ENCODE measurements around the gene ACR.

Gene ACR

DNA sequence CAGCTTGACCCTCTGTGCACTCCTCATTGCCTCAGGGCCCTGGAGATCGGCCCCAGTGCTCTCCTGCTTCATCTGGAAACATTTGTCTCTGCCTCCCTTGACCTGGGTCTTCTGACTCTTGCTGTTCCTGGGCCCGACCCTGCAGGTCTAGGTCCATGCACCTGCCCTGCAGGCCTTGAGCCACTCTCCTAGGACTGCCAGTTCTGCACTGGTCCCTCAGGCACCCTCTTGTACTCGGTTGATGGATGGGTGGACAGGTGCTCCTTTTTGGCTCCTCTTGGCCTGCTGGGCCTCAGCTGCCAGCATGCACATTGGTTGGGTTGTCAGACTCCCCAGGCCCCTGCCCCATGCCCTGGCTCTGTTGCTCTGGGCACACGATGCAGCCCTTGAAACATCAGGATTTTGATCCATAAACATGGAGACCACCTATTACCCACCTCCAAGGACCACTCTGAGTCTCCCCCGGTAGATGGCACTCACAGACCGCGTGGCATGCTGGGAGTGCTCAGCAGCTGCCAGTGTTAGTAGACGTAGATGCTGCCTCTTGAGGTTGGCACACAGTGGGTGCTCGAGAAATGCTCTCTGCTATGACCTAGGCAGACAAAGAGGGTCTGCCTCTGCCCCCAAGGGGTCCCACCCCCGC is 20.2 kb upstream of the ACR start:
- no peak for DNase-seq

DNA sequence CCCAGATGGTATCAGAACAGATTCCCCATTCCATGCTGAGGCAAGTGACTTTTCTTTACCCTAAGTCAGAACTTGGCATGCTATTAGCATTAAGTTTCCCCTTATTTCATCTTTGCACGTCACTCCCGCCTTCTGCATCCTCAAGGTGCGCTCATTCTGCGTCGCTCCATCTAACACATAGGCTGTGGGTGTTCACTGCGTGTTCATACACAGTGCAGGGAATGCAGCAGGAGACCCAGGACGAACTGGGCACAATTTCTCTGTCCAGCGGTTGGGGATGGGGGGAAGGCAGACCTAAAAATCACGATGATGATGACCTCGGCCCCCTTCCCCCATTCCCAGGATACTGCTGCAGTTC is 19.7 kb upstream of the ACR start:
- no peak for DNase-seq

DNA sequence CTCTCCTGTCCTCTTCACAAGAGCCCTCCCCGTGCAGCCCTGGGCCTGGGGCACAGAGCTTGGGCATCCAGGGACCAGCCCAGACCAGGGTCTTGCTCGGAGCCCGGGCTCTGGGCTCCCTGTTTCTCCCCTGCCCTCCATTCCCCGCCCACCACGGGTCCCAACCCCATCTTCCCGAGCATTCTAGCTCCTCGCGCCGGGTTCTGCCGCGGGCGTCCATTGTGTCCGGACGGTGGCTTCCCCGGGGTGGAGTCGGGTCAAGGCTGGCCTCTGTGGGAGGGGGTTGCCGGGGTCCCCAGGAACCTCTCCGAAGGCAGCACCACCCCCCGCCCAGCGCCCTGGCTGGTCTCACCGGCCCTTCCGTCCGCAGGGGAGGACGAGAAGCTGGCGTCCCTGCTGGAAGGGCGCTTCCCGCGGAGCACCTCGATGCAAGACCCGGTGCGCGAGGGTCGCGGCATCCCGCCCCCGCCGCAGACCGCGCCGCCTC is 18.1 kb upstream of the ACR start:
- no peak for DNase-seq

DNA sequence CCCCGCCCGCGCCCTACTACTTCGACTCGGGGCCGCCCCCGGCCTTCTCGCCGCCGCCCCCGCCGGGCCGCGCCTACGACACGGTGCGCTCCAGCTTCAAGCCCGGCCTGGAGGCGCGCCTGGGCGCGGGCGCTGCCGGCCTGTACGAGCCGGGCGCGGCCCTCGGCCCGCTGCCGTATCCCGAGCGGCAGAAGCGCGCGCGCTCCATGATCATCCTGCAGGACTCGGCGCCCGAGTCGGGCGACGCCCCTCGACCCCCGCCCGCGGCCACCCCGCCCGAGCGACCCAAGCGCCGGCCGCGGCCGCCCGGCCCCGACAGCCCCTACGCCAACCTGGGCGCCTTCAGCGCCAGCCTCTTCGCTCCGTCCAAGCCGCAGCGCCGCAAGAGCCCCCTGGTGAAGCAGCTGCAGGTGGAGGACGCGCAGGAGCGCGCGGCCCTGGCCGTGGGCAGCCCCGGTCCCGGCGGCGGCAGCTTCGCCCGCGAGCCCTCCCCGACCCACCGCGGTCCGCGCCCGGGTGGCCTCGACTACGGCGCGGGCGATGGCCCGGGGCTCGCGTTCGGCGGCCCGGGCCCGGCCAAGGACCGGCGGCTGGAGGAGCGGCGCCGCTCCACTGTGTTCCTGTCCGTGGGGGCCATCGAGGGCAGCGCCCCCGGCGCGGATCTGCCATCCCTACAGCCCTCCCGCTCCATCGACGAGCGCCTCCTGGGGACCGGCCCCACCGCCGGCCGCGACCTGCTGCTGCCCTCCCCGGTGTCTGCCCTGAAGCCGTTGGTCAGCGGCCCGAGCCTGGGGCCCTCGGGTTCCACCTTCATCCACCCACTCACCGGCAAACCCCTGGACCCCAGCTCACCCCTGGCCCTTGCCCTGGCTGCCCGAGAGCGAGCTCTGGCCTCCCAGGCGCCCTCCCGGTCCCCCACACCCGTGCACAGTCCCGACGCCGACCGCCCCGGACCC is 17.4 kb upstream of the ACR start:
- no peak for DNase-seq

DNA sequence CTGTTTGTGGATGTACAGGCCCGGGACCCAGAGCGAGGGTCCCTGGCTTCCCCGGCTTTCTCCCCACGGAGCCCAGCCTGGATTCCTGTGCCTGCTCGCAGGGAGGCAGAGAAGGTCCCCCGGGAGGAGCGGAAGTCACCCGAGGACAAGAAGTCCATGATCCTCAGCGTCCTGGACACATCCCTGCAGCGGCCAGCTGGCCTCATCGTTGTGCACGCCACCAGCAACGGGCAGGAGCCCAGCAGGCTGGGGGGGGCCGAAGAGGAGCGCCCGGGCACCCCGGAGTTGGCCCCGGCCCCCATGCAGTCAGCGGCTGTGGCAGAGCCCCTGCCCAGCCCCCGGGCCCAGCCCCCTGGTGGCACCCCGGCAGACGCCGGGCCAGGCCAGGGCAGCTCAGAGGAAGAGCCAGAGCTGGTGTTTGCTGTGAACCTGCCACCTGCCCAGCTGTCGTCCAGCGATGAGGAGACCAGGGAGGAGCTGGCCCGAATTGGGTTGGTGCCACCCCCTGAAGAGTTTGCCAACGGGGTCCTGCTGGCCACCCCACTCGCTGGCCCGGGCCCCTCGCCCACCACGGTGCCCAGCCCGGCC is 16.7 kb upstream of the ACR start:
- DNase-seq: no peak

DNA sequence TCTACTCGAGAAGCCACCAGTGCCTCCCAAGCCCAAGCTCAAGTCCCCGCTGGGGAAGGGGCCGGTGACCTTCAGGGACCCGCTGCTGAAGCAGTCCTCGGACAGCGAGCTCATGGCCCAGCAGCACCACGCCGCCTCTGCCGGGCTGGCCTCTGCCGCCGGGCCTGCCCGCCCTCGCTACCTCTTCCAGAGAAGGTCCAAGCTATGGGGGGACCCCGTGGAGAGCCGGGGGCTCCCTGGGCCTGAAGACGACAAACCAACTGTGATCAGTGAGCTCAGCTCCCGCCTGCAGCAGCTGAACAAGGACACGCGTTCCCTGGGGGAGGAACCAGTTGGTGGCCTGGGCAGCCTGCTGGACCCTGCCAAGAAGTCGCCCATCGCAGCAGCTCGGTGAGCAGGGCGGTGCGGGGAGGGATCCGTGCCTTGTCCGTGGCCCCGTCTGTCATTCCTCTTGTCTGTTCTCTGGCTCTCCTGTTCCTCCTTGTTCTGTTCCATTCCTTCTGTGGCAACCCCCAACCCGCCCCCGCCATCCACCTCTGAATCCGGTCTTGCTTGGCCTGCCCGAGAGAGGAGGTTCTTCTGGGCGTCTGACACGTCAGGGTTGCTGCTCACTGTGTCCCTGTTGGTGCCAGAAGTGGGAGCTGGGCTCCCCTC is 15.8 kb upstream of the ACR start:
- DNase-seq: no peak

DNA sequence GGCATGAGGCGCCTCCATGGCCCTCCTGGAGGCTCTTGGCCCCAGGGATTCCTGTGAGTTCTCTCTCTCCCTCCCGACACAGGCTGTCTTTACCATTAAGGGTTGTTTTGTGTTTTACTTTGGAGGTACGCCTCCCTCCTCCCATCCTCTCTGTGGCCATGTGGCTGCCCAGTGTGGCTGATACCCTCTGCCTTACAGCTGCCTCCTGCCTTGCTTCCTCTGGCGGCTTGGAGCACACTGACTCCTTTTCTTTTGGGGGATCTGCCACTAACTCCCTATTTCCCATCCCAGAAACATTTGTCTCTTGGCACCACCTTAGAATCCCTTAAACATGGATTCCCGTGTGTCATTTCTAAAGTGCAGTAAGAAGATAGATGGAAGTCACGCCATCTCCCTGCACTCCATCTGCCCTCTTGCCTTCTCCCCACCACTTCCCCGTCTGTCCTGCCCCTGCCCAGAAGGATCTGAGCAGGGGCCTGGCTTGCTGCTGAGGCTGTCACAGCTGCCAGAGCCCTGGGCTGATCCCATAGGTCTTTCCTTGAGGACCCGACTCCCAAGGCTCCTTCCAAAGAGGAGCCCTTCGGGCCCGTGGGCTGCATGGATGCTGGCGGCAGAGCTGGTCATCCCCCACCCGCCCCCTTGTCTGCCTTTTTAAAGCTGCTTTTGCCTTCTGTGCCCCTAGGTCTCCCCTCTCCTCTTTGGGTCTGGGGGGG is 15.1 kb upstream of the ACR start:
- no peak for DNase-seq

DNA sequence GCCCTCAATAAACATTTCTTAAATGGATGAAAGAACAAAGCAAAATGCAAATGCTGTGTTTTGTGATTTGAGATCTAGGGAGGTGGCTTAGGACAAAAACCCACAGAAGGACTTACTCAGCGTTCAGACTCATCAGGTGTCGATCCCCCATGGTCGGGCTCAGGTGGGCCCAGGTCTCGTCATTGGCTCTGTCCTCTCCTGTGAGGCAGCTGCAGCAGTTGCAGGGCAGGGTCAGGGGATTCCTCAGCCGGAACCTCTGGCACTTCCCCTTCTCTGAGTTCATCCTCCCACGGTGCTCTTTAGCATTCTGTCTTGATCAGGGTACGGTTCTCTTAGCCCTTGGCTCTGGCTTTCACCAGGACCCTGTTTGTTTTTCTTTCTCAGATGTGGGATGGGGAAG is 14.0 kb upstream of the ACR start:
- no peak for DNase-seq

DNA sequence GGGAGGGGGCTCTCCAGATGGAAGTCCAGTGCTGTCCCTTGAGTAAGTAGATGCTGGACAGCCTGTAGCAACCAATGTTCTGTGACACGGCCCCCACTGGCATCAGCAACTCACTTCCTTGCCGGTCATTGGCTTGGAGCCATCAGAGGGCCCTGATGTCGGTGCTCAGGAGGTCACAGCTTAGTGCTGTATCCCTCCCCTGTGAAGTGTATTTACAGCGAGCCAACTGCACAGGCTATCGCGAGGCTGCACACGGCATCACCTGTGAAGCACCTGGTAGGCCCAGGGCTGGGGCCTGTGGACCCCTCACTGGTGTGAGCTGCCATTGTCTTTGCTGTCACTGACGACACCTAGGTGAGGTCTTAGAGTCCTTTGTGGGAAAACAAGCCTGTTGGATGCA is 13.4 kb upstream of the ACR start:
- DNase-seq: no peak

DNA sequence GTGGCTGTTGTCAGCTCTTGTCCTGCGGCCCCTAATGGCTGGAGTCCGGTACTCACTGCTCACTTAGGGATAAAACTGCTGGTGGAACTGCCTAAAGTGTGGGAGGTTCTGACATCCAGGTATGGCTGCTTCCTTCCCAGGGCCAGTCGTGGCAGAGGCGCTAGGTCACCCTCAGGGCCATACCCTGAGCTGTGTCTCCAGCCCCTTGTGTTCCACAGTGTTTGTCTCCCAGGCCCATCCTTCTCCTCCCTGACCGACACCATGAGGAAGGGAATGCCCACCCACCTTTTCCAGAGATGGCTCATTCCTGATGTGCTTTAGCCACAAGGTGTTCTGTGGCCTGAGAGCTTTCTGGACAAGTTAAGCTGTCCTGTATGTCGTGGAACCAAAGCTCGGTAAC is 12.4 kb upstream of the ACR start:
- no peak for DNase-seq

DNA sequence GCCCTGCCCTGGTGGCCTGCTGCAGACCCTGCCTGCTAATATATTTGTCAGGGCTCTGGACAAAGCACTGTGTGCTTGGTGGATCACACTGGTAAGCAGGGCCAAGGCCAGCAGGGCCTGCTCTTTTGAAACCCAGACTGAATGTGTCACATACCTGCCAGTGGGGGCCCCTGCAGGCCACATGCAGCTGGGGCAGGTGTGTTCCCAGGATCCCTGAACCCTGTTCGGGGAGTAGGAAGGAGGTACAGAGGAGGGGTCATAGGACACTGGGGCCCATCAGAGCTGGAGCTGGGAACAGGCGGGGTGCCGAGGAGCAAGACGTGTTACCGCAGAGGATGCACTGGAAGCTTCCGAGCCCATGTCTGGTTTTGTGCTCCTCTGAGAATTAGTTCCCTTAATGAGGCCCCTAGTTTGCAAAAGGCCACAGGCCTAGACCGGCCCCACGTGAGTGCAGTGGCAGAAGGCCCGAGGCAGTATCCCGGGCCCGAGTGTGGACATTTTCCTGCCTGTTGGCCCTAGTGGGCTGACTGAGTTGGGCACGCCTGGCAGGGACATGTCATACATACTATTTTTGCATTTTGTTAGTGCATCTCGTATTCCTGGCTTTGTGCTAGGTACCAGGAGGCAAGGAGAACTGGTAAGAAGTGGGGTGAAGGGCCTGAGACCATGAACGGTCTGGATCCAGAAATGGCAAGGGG is 11.2 kb upstream of the ACR start:
- DNase-seq: no peak

DNA sequence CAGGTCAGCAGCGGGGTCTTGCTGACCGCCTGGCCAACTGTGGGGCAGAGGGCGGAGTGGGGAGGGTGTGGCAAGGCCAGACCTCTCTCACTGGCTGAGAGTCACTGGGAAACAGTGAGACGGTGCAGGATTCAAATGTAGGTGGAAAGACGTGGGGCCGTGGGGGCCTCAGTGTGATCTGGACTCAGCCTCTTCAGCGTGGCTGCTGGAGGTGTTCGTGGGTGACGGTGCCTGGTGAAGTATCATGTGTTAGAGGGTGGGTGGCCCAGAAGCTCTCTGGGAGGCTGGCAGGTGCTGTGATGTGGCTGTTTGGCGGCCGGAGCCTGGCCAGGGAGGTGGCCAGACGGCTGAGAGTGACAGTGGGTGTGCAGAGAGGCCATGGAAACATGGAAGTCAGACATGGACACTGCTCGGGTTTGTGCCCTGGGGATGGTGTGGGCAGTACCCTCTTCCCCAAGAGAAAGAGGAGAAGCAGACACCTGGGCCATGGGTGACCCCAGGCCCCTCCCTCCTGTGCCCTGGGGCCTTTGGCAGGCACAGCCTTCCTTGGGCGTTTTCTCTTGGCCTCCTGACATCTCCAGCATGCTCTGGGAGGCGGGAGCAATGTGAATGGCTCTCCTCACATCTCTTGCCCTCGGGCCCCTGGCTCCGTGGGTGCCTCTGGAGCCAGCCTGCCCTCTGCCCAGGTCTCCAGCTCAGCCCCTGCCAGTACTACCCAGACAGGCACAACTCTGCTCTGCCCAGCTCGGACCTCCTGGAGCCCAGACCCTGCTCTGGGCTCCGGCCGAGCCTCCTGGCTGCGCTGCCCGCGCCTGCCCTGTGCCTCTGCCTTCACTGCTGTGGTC is 10.1 kb upstream of the ACR start:
- no peak for DNase-seq

DNA sequence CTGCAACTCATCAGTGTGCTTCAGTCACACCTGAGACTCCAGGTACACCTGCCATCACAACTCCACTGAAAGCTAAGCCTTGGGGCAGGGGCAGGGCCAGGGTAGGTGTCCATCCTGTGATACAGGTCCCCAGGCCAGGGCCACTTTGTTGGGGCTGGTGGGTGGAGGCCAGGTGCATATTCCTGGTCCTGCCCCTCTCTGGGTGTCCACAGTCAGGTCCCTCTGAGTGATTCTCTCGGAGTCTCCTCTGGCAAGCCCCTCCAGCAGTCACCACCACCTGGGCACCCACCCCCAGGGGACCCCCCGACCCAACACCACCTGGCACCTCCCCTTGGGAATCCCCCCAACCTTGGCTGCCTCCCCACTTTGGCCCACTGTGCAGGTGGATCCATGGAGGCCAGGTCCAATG is 9.5 kb upstream of the ACR start:
- no peak for DNase-seq

DNA sequence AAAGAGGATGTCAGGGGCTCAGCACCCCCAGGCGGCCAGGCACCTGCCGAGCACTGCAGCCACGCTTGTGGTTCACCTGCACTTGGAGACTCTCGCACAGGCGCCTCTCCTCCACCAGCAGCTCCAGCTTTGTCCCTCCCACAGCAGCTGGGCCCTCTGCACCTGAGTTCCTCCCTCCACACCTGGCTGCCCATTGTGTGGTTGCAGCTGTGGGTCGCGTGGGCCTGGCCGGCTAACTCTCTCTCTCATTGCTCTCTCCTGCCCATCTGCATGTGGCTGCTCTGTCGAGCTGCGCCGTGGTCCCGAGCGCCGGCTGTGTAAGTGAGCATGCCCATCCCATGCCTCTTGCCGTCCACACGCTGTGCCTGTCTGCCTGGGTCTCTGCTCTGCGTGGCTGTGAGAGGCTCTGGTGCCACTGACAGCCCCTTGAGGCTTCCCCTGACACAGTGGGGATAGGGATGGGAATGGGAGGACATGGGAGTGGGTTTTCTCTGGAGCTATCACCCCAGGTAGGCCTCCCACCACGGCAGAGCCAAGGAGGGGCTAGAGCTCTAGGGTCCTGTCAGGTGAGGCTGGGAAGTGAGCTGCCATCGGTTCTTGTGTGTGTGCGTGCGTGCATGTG is 8.5 kb upstream of the ACR start:
- DNase-seq: peak; percentile 24 to 73 (median 58)

DNA sequence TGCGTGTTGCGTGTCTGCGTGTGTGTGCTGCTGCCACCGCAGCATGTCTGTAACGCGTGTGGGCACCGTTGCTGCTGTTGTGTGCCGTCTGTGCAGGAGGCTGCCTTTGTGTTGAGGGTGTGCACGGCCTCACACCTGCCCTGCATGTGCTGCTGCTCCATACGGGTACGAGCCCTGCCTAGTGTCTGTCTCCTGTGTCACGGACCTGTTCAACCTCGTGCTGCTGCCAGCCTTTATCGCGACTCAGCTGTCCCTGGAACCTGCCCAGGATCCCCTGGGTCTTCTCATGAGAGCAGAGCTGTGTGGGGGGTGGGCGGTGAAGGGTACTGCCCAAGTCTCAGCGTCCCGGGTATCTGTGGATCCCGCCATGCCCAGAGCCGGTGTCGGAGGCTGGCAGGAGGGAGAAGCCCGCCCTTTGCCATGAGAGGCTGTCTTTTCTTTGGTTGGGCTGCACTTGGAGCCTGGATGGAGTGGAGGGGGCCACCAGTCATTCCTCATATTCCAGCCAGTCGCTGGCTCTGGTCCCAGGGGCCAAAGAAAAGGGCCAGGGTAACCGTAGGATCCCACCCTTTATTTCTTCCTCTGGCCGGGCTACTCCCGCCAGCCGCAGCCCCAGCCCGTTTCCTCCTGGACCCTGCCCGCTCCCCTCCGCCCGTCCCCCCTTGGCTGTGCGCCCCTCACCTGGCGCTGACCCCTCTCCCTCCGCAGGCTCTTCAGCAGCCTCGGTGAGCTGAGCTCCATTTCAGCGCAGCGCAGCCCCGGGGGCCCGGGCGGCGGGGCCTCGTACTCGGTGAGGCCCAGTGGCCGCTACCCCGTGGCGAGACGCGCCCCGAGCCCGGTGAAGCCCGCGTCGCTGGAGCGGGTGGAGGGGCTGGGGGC is 7.8 kb upstream of the ACR start:
- DNase-seq: no peak

DNA sequence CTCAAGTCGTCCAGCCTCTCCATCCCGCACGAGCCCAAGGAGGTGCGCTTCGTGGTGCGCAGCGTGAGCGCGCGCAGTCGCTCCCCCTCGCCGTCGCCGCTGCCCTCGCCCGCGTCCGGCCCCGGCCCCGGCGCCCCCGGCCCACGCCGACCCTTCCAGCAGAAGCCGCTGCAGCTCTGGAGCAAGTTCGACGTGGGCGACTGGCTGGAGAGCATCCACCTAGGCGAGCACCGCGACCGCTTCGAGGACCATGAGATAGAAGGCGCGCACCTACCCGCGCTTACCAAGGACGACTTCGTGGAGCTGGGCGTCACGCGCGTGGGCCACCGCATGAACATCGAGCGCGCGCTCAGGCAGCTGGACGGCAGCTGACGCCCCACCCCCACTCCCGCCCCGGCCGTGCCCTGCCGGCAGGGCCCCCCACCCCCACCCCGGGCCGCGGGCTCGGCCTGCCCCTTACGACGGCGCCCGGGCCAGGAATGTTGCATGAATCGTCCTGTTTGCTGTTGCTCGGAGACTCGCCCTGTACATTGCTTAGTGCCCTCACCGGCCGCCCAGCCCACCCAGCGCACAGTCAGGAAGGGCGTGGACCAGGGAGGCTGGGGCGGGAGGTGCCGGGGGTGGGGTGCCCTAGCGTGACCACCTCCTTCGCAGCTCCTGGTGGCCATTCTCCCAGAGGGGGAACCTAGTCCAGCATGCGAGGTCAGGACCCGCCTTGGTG is 6.9 kb upstream of the ACR start:
- no peak for DNase-seq

DNA sequence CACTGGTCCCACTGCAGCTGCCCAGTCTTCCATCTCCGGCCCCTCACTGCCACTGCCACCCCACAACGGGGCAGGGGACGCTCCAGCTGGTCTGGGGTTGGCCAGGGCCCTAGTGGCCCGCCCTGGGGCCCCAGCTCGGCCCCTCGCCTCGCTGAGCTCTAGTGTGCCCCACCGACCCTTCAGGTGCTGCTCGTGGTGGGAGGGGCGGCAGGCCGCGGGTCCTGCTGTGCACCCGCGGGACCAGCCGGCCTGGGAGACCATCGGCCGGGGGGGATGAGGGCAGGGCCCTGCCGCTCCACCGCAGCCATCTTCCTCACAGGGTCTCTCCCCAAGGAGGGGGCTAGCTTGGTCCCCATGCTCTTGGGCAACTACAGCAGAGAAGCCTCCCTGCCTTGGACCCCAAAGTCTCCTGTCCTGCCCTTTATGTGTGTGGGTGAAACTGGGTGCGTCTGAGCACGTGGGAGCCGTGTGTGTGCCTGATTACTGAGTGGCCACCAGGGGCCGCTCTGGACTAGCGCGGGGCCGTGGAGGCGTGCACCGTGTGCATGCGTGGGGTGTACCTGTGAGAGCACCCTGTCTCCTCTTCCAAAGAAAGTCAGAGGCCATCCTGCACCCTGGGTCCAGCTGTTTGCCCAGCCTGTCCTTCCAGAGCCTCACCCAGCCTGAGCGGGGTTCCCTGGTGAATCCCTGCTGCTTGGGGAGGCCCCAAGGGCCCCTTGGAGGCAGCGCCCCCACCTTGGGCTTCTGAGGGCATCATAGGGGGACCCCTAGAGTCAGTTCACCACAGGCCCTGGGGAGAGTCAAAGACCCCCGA is 6.0 kb upstream of the ACR start:
- DNase-seq: peak in 1 of 3 experiments; percentile 4

DNA sequence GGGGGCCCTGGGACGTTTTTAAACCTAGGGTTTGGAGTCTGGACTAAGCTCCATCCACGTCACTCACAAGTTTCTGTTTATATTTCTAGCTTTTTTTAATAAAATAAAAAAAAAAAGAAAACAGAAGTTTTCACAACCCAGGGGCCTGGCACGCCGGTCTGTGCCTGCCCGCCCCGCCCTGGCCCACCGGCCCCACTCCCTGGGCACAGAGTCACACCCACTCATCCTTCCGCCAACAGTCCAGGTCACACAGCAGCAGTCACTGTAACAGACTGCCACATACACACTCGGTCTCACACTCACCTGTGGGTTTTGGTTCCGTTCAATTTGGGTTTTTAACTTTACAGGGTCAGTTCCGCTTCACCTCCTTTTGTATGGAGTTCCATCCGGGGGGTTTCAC is 5.3 kb upstream of the ACR start:
- no peak for DNase-seq
